DMS153 treated with DMSO at 0.1 percent for 48 hours (cell line): Measurements from ENCODE around the gene SPRYD3.
A peak's percentile ranks its signal among the peaks of the same experiment; 100 is the strongest.

Source experiments
- DNase-seq: peaks from one replicate; lab custom pipeline; 2025; ENCODE audit not compliant: unreplicated experiment; lab: John Stamatoyannopoulos, UW

The SPRYD3 gene

DNA sequence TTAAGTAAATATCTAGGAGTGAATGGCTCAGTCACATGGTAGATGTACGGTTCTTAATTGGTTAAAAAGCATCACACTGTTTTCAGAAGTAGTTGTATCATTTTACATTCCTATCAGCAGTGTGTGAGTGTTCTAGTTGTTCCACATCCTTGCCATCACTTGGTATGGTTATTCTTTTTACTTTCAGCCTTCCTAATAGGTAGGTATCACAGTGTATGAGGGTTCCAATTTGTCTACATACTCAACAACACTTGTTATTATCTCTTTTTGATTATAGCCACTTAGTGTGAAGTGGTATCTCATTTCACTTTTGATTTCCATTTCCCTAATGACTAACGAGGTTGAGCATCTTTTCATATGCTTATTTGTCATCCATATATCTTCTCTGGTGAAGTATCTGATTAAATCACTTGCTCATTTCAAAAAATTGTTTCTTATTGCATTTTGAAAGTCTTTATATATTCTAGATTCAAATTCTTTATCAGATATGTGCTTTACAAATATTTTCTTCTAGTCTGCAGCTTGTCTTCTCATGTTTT lies 3.5 kb upstream of the SPRYD3 start:
- no peak for DNase-seq

DNA sequence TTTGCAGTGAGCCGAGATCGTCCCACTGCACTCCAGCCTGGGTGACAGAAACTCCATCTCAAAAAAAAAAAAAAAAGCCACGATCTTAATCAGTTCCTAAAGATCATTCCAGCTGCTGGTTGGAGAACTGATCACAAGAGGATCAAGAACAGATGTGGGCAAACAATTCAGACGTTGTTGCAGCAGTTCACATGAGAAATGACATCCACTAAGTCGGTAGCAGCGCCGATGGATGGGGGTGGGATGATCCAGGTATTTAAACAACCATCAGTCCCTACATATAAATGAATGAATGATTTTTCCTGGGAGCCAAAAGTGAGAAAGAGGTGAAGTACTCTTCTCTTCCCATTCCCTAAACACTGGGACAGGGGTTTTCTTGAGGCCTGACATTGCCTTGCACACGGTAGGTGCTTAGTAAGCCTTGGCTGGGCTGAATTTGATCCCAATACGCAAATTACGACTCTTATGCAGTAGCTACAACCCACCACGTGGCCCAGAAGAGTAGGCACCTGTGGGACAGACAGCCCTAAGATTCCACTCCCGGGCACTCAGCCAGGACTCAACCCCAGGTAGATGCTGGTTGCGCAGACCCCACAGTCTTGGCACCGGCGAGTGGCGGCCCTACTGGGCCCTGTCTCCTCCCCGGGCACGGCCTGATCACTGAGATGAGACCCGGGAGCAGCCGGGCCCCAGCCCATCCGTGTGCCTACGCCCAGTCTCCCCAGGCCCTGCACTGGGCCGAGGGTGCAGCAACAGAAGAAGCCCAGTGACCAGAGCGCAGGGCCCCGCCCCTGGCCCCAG lies 565 bp downstream of the SPRYD3 start:
- no peak for DNase-seq

DNA sequence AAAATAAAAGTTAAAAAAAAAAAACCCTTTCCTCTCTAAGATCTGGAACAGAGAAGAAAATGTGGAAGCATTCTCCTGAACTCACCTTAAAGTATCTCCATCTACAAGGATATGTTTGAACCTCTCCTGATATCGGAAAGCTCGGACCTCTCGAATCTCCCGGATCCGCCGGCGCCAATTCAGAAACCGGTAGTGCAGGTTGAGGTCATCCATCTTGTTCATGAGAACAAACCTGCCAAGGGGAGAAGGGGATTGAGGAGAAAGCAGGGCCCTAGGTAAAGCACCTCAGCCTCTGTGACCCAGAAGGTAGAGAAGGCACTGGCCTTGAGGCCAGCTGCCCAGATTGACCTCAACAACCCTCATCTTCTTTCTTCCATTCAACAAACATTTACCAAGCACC lies 2.2 kb downstream of the SPRYD3 start:
- no peak for DNase-seq

DNA sequence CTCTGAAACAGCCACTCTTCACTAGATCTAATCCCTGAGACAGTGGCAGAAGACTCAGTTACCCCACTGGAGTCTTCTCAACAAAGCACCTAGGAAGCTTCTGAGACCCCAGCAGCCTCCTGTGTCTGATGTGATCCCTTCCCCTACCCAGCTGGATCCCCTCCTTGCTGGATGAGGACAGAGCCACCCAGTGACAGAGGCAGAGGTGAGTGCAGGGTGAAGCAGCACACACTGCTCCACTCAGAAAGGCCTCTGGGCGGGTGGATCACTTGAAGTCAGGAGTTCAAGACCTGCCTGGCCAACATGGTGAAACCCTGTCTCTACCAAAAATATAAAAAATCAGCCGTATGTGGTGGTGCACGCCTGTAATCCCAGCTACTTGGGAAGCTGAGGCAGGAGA lies 2.7 kb downstream of the SPRYD3 start:
- no peak for DNase-seq

DNA sequence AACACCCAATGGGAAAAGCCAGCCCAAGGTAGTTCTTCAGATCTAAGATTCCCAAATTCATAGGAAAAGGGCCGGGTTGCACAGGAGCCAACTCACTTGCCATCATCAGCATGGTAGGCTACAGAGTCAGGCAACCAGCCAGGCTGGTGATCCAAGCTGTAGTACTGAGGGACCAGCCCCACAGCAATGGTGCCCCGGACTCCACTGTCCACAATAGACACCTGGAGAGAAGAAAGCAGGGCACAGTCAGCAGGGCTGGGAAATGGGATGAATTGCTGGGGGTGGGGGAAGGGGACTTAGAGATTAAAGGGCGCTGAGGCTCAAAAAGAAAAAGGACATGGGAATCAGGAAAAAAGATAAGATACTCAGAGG lies 4.2 kb downstream of the SPRYD3 start:
- DNase-seq, result no peak

DNA sequence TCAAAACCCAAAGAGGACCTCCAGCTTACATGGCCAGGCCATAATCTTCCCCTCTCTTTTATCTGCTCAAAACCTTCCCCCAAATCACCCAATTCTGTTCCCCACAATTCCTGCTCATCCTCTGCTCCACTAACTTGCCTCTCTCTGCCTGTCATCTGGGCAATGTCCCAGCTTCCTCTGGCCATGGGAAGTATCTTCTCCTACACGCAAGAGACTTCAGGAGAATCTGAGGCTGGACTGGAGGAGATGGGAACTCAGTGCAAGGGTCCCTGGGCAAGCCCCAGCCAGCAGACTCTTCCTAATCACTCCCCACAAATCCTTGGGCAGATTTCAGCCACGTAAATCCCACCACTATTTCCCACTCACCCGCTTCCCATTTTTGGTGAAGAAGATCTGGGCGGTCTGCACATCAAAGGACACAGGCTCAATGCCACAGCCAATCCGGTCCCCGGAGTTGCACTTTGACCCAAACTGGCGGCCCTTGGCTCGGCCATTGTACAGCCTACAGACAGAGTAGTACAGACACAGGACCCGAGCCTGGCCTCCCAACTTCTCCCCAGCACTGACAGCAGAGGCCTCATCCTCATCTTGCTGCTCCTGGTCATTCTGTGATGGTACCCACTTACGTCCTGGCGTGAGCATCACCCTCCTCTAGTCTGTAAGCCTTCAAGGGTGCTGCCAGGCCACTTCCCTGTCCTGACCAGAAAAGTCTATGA lies 4.7 kb downstream of the SPRYD3 start:
- no peak for DNase-seq

DNA sequence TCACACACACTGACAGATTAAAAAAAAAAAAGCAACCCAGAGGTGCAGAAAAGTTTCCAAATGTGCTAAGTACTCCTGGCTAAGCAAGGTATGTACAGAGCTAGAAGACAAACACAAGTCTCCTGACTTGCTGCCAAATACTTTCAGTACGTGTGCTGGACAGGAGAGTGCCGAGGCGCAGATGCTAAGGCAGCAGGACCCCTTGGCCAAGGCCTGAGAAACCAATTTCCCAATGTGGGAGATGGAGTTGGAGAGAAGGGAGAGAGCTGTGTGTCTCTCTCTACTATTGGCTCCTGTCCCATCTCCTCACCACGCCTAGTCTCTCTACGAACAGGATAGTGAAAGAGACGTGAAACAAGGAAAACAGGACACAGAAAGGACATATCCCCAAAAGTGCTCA lies 5.3 kb downstream of the SPRYD3 start:
- no peak for DNase-seq

DNA sequence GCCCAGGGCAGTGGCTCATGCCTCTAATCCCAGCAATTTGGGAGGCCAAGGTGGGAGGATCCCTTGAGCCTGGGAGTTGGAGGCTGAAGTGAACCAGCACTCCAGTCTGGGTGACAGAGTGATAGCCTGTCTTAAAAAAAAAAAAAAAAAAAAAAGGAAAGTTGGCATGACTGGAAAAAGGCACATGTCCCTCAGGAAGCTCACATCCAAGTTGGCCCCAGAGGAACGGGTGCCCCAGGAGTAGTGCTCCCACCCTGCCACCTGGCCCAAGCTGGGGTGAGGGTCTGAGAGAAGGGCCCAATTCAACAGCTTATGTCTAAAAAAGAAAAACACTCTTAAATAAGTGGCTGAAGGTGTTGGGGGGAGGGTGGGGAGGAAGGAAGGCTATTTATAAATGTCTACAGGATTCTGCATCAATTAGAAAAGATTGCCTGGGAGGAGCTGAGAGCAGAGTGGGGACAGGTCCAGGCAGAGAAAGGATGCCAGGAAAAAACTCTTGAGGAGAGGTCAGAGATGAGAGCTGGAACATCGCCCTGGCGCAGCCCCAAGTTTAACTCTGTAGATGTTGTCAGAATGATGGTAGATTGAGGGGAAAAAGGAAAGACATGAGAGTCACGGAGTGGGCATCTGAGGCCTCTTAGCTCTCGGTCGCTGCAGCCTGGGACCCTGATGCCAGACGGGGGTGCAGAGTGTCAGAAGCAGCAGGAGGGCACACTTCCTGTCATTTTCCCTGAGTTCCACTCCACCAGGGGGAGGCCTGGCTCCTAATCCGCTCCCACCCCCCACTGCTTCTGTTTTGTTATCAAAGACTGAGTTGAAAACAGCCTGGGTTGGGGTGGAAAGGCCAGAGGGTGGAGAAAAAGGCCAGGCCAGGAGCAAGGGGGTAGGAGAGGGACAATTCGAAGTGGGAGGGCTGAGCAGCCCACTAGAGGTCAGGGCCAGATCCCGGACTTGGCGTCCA lies 7.3 kb downstream of the SPRYD3 start:
- DNase-seq, result no peak

DNA sequence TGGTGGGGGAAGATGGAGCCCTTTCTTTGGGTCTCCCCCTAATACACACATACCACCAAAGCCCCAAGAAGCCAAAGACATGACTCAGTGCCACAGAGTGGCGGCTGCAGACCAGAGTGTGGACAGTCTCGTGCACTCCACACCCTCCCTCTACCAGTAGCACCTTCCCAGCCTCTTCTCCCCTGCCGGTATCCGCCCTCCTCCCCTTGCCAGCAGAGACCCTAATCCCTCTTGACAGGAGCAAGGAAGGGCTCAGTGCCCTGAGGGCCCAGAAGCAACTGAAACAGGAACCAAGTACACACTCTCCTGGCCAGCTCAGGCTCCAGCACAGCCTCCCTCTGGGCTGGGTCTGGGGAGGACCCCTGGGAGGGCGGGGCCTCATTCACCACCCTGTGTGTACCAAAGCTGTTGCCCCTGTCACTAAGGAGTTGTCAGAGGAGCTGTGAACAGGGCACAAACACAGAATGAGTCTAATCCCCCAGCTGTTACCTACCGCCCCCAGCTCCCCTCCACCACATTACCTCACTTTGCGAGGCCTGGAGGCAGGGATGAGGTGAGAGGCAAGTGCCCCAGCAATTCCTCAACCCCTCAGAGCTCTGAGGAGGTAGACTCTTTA lies 8.2 kb downstream of the SPRYD3 start:
- DNase-seq, result no peak

DNA sequence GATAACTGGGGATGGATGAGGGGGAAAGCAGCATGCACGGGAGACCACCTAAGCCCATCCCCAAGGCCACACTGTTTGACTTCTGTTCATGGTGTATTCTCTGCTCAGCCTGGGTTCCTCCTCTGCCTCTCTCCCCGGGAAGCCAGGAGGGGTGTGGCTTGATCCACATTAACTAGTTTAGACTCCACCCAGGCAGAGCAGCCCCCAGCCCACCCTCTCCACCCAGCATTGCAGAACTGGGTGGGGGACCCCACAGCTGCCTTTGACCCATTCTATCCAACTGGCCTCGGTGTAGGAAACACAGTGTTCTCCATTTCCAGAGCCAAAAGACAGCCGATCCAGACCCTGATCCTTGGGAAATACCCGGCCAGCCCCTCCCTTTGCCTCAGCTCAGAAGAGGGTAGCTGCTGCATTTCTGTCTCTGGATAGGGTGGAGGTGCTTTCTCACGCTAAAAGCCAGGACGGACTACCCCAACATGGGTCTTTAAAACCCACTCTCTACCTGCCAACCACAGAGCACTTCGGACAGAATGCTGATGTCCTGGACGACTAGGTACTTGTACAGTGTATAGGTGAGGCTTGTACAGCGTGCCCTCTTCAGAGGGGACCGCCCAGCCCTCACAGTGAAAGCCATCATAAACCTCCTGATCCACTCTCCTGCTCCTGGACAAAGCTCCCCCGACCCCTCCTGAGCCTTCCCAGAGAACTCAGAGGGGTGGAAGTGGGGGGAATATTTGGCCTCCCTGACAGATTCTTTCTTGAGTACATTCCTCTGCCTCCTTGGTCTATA lies 9.4 kb downstream of the SPRYD3 start:
- DNase-seq, result no peak

DNA sequence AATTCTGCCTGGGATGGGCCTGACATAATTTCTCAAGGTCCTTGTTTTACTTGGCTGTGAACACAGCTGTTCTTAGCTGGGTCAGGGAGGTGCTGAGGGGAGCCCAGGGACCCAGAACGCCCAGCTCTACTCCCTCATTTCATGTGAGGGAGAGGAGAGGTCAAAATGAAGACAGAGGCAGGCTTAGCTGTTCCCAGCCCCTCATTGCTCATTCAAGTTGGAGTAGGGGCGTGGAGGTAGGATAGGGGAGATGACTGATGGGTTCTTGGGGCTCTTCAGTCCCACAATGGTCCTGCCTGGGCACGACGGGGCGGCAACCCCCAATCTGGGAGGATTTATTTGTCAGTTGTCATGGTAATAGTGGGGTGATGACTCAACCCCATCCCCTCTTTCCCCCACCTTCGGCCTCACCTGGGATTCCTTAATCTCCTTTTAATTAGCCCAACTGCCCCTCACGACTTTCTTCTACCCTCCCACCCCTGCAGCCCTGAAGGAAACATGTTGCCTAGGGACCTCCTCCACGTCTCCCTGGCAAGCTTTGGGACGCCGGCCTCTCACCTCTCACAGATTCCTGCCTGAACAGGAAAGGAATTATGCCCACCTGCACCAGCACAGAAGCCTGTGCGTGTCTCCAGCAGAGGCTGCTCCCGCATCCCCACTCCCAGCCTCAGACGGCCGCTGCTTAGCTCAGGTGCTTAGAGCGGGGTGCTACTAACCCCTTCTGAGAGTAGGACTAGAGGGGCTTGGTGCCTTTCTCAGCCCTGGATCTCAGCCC lies 10.2 kb downstream of the SPRYD3 start:
- DNase-seq, result no peak

DNA sequence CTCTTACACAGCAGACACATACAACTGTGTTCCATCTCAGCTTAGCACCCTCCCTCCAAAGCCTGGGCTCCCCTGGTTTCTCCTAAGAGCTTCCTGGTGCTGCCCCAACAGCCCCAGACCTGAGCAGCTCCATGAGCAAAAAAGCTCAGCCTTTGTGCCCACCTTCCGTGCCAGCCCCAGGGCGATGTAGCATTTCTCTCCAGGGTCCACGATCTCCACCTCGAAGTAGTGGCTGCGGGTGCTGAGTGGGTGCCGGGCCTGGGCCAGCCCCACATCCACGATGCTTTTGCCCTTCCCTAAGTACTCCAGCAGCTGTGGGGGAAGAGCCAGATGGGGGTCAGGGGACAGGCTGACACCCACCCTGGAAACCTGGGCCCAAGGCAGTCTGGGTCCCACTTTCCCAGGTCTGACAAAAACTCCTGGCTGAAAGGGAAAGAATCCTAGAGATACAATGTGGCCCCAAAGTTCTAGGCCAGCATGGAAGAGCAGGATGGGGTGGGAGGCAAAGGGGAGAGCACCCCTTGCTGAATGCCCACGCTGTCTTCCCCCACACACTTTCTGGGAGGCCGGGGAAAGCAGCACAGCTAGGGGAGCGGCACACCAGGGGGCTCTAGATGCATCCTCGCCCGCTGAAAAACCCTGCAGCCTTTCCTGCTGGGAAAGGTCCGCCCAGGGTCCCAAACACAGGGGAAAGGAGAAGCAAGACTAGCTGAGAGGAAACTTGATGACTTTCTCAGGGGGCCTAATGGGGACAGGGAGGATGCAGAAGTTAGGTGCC lies 11.0 kb downstream of the SPRYD3 start:
- DNase-seq, result no peak

DNA sequence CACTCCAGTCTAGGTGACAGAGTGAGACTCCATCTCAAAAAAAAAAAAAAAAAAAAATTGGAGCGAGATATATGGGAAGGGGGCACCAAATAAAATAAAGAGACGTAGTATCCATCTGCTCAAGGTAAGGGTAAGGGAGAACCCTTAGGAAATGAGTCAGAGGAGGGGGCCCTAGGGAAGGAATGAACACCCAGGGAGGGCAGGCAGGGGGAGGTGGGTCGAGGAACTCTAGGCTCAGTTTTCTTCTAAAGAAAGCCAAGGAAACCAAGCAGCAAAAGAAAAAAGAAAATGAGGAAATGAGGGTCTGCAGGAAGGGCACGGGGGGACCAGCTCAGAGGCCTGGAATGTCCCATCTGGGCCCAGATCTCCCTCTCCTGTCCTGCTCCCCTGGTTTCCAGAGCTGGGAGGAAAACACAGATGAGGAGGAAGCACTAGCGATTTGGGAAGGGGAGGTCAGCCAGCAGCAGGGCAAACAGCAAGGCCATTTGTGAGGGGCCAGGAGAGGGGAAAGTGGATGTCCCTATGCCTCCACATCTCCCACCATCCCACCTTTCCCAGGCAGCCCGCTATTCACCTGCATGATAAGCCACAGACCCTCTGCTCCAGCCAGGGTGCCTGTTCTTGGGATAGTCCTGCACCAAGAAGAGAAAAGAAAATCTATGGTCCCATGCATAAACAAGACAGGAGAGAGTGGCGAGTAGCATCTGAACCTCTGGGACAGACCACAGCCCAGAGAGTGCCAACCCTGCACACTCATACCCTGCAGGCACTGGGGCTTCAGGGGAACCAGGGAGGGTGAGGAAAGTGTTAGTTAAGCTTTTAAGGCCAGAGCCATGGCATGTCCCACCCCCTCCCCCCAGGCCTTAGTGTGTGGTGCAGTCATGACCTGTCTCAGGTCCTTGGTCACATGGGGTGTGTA lies 11.9 kb downstream of the SPRYD3 start:
- DNase-seq, result no peak

DNA sequence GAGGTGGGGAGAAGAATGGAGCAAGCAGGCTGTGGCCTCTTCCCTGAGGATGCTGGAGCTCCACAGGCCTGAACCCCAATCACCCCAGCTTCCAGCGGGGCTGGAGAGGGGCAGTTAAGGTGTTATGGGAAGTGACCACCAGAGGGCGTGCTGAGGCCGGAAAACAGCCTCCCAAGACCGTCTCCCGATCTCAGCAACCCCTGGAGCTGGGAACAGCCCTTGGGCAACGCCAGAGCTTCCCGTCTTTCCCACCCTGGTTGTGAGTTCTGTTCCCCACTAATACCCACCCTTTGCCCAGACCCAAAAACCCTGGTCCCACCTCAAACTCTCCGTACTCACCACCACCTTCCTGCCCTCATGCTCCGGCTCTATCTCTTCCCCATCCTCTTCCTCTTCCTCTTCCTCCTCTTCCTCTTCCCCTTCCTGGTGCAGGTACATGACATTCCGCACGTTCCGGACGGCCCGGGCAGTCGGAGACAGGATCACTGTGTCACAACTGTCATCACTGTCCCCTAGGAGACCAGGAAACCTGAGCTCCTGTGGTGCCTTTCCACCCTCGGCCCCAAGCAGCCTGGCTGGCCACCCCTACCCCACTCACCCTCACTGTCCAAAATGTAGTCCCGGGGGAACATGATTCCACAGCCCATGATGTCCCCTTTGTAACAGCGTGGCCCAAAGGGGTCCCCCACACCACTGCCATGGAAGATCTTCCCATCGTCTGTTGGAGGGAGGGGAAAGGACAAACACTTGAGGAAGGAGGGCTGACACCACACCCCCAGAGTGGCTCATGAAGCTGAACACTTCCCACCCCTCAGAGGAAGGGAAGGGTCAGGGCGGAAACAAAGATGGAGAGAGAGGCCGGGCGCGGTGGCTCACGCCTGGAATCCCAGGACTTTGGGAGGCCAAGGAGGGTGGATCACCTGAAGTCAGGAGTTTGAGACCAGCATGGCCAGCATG lies 12.9 kb downstream of the SPRYD3 start:
- peak; percentile 31 for DNase-seq

DNA sequence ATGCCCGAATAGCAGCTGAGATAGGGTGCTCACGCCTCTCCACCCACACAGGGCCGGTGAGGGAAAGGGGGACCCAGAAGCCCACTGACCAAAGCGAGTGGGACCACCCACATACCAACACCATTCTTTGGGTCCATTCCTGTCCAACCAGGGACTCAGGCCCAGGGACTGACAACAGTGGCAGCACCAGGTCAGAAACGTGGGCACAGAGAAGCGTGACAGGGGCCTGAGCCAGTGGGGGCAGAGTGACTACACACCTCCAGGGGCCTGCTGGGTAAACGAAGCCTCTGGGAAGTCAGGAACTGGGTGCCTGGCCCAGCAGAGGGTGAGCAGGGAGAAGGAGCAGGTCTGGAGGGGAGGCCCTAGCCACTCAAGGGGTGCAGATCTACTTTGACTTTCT lies 13.7 kb downstream of the SPRYD3 start:
- DNase-seq, result no peak
